Prostate gland (tissue), 2 donors: Measurements from ENCODE around the gene IRGQ. TPM values are rescaled to one million over a fixed set of nuclear protein-coding genes. Genes with fewer than 3 reads are reported as not detected.
A peak's percentile ranks its signal among the peaks of the same experiment; 100 is the strongest.

ENCODE experiments used
- DNase-seq: peaks from one replicate; pipeline ENCODE4 v3.0.0-alpha.2; 2019; ENCODE audit warnings: low spot score
- H3K27ac ChIP-seq, 2 donors: fragments of 200-600 bp; sonication (generic); 2 replicates each; pipeline ENCODE4 v1.5.1; 2017 to 2019
- H3K27me3 ChIP-seq: fragments of 200-600 bp; sonication (generic); replicated peaks from 2 replicates; pipeline ENCODE4 v1.5.1; 2019; ENCODE audit not compliant: insufficient read depth
- H3K36me3 ChIP-seq, 2 donors: fragments of 200-600 bp; sonication (generic); 1 replicate in 1 of 2; 2 replicates in 1 of 2; pipeline versions ENCODE4 v1.5.1 to v1.8.1; 2017 to 2019
- H3K4me1 ChIP-seq: fragments of 200-600 bp; sonication (generic); replicated peaks from 2 replicates; pipeline ENCODE4 v1.5.1; 2019
- H3K4me3 ChIP-seq, 2 donors: fragments of 200-600 bp; sonication (generic); 2 replicates each; pipeline ENCODE4 v1.5.1; 2017 to 2019
- H3K9me3 ChIP-seq: fragments of 200-600 bp; sonication (generic); 2 replicates; pipeline ENCODE4 v1.5.1; 2017
- POLR2A ChIP-seq: fragments of 450-650 bp; IDR thresholded peaks from one replicate; pipeline ENCODE4 v1.6.1; 2016; ENCODE audit warnings: antibody characterized with exemption, mild to moderate bottlenecking
- POLR2AphosphoS5 ChIP-seq: sonication (generic); formaldehyde crosslinking; IDR thresholded peaks from one replicate; pipeline ENCODE4 v1.6.1; 2017; ENCODE audit warnings: antibody characterized with exemption
- WGBS: methylation state at CpG from one replicate; pipeline ENCODE4 v1.1.5; 2018; 5-methylcytosine and 5-hydroxymethylcytosine counted together
- intact Hi-C: fragments of 100-400 bp; cut with DNase I; formaldehyde crosslinking; loops from one replicate; pipeline ENCODE4 v1.14.2; 2022
- total RNA-seq, 2 donors: library from RNA; depleted of rRNA; stranded (reverse); fragments of >200 nt; gene quantifications; one replicate each; pipeline ENCODE4 v1.1.0, GENCODE V29; 2016
- TF ChIP-seq, protein P1 (sequence below), 4 experiments: fragments of 200-600 bp in 2 of 4; fragments of 450-650 bp in 2 of 4; sonication (generic) in 2 of 4; IDR thresholded peaks; 1 replicate in 3 of 4; 2 replicates in 1 of 4; pipeline ENCODE4 v1.5.1; 2016 to 2019; ENCODE audit warnings: antibody characterized with exemption in 4 of 4, mild to moderate bottlenecking in 2 of 4, moderate library complexity in 2 of 4

The IRGQ gene
- total RNA-seq, 2 donors from 2014 or later: 28.3 to 30.4 TPM

GRCh38 chr19:43540381-43540780, 55.6 kb downstream of the IRGQ start:
- peaks cover 5 to 8% of the 10 kb centered on the region in 2 donors for H3K36me3 ChIP-seq
- no peak overlapping the region for H3K27ac ChIP-seq
- no peaks in the 10 kb centered on the region for H3K27me3 ChIP-seq
- H3K4me3 ChIP-seq: no peak overlapping the region
- 96% methylated on average over 3 of the region's 3 CpGs for WGBS
- no peak for DNase-seq
- TF ChIP-seq, protein P1, sequence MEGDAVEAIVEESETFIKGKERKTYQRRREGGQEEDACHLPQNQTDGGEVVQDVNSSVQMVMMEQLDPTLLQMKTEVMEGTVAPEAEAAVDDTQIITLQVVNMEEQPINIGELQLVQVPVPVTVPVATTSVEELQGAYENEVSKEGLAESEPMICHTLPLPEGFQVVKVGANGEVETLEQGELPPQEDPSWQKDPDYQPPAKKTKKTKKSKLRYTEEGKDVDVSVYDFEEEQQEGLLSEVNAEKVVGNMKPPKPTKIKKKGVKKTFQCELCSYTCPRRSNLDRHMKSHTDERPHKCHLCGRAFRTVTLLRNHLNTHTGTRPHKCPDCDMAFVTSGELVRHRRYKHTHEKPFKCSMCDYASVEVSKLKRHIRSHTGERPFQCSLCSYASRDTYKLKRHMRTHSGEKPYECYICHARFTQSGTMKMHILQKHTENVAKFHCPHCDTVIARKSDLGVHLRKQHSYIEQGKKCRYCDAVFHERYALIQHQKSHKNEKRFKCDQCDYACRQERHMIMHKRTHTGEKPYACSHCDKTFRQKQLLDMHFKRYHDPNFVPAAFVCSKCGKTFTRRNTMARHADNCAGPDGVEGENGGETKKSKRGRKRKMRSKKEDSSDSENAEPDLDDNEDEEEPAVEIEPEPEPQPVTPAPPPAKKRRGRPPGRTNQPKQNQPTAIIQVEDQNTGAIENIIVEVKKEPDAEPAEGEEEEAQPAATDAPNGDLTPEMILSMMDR (IDR thresholded peaks at IDR 0.05): no peak
- no peak for TF ChIP-seq POLR2A
- TF ChIP-seq POLR2AphosphoS5: no peak
- H3K9me3 ChIP-seq: no peaks in the 10 kb centered on the region
- intact Hi-C loops: no loop called here
- no peaks in the 10 kb centered on the region for H3K4me1 ChIP-seq

DNA sequence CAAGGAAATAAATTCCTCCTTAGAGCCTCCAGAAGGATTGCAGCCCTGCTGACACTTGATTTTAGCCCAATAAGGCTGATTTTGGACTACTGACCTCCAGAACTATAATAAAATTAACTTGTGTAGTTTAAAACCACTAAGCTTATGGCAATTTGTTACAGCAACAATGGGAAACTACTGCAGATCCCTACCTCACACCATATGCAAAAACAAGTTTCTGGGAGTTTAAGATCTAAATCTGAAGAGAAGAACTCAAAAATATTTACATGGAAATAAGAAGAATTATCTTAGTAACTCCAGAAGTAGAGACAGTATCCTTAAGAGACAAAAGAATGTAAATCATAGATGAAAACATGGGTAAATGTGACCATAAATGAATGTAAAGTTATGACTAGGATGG, 57.0 kb downstream of the IRGQ start:
- H3K4me1 ChIP-seq: no peaks in the 10 kb centered on the region
- intact Hi-C loops: loop anchor here (5.0 to 10.0 kb wide), 3 partner anchors 38 to 216 kb away; partner anchors contain the start of genes PINLYP, SMG9 and XRCC1
- no peak overlapping the region for H3K4me3 ChIP-seq
- TF ChIP-seq POLR2AphosphoS5: no peak
- no peak for TF ChIP-seq POLR2A
- TF ChIP-seq, protein P1 (IDR thresholded peaks at IDR 0.05): no peak
- DNase-seq: no peak
- H3K27ac ChIP-seq: no peak overlapping the region
- no peaks in the 10 kb centered on the region for H3K9me3 ChIP-seq
- peaks cover 5% of the 10 kb centered on the region in 2 donors for H3K36me3 ChIP-seq
- no peaks in the 10 kb centered on the region for H3K27me3 ChIP-seq

DNA sequence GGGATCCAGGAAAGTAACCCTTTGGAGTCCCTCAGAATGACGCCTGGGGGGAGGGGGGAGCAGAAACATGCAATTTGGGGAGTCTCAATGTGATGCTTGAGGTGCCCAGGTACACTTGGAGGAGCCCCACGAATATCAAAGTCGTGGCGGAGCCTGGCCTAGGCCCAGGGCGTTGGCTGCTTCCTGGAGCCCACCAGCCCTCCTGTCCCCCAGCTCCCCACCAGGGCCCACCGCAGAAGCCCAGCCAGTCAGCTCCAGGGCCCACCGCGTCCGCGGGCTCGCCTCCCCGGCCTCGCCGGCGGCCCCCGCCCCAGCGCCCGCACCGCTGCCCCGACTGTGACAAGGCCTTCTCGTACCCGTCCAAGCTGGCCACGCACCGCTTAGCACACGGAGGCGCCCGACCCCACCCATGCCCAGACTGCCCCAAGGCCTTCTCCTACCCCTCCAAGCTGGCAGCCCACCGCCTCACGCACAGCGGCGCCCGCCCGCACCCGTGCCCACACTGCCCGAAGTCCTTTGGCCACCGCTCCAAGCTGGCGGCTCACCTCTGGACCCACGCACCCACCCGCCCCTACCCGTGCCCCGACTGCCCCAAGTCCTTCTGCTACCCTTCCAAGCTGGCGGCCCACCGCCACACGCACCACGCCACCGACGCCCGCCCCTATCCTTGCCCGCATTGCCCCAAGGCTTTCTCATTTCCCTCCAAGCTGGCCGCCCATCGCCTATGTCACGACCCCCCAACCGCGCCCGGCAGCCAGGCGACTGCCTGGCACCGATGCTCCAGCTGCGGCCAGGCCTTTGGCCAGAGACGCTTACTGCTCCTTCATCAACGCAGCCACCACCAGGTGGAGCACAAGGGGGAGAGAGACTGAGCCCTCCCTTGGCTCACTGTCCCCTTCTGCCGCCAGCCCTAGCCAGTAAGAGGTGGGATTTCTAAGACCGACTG, 60.8 kb downstream of the IRGQ start:
- H3K9me3 ChIP-seq: no peaks in the 10 kb centered on the region
- TF ChIP-seq, protein P1 (IDR thresholded peaks at IDR 0.05): peak in 3 of 4 experiments; percentile 49 to 67 (median 64)
- TF ChIP-seq POLR2A (no peak), POLR2AphosphoS5 (peak; percentile 16)
- peaks cover 2% of the 10 kb centered on the region for H3K4me1 ChIP-seq
- no peaks in the 10 kb centered on the region for H3K36me3 ChIP-seq
- H3K27ac ChIP-seq: peak overlapping the region; percentile 88 to 93
- H3K27me3 ChIP-seq: no peaks in the 10 kb centered on the region
- DNase-seq: peak; percentile 43
- WGBS: 63% methylated on average over 62 of the region's 62 CpGs
- intact Hi-C loops: loop anchor here (2.0 to 10.0 kb wide), 4 partner anchors 42 to 220 kb away; partner anchors contain the start of genes PINLYP, SMG9 and XRCC1
- no peak overlapping the region for H3K4me3 ChIP-seq

Other genes with a start within 250 kb of the IRGQ start
- 100 to 1,000 TPM in 1 of 2 donors, 10 to 100 TPM in 1; 77.6 to 248 TPM for gene CD177, start 242.4 kb downstream of the IRGQ start, total RNA-seq
- 10 to 100 TPM in 1 of 2 donors, not detected in 1; 26.0 TPM for gene TEX101, start 181.2 kb downstream of the IRGQ start, total RNA-seq
- gene LYPD3, start 130.5 kb downstream of the IRGQ start, total RNA-seq: 10 to 100 TPM in 1 of 2 donors, 1 to 10 TPM in 1; 9.8 to 27.6 TPM
- 10 to 100 TPM; 43.5 to 54.5 TPM for gene PHLDB3, start 91.4 kb downstream of the IRGQ start, total RNA-seq
- gene ETHE1, start 68.9 kb downstream of the IRGQ start, total RNA-seq: 100 to 1,000 TPM in 1 of 2 donors, 10 to 100 TPM in 1; 32.8 to 122 TPM
- gene ZNF575, start 62.9 kb downstream of the IRGQ start, total RNA-seq: 1 to 10 TPM in 1 of 2 donors, not detected in 1; 2.0 TPM
- 10 to 100 TPM; 25.8 to 52.5 TPM for gene XRCC1, start 20.6 kb downstream of the IRGQ start, total RNA-seq
- 1 to 10 TPM; 4.8 to 7.8 TPM for gene PINLYP, start 20.3 kb downstream of the IRGQ start, total RNA-seq
- gene ZNF576, start 461 bp upstream of the IRGQ start, total RNA-seq: 10 to 100 TPM; 25.1 to 30.6 TPM
- under 1 TPM; 0.28 to 0.59 TPM for gene SRRM5, start 16.0 kb upstream of the IRGQ start, total RNA-seq
- gene ZNF428, start 23.5 kb upstream of the IRGQ start, total RNA-seq: 100 to 1,000 TPM in 1 of 2 donors, 10 to 100 TPM in 1; 51.7 to 108 TPM
- 10 to 100 TPM; 21.1 to 49.4 TPM for gene CADM4, start 43.7 kb upstream of the IRGQ start, total RNA-seq
- gene PLAUR, start 74.0 kb upstream of the IRGQ start, total RNA-seq: 10 to 100 TPM in 1 of 2 donors, 1 to 10 TPM in 1; 6.9 to 40.9 TPM
- gene IRGC, start 119.9 kb upstream of the IRGQ start, total RNA-seq: 10 to 100 TPM in 1 of 2 donors, not detected in 1; 15.7 TPM
- 10 to 100 TPM; 22.9 to 45.1 TPM for gene SMG9, start 158.8 kb upstream of the IRGQ start, total RNA-seq
- gene KCNN4, start 184.8 kb upstream of the IRGQ start, total RNA-seq: 10 to 100 TPM; 65.1 to 86.1 TPM
- 1 to 10 TPM; 2.7 to 6.2 TPM for gene LYPD5, start 206.3 kb upstream of the IRGQ start, total RNA-seq
- gene ZNF283, start 231.2 kb upstream of the IRGQ start, total RNA-seq: 1 to 10 TPM; 5.8 to 8.9 TPM